ENCODE data around the gene RXFP2. TPM values are rescaled to one million over a fixed set of nuclear protein-coding genes. Genes with fewer than 3 reads are reported as not detected.

RXFP2 gene
- total RNA-seq (2014; rRNA removed; shearing (Covaris generic); ENCODE audit: low replicate concordance): not detected in 2 replicates

DNA sequence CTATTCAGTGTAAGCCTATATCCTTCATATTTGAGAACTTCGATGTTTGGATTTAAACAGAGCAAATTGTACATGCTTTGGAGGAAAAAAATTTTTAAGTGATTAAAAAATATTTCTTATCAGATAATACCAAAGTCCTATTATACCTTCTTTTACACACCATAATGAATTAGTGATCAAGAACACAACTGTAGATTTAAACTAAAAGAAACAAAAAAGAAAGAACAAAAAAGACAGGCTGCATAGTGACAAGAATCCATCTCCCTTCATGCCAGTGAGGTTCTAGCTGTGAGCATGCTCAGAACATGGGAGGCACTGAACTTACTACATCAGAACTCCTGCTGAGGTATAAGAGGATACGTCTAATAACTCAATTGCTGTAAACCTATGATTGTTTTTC, at the start of gene RXFP2:
RXFP2 (plus strand) TSS at position 301 of the 400 bp plus-strand sequence; CDS start at position 388, 87 bp downstream.
- DNase-seq (ENCODE audit: low read depth): no peak
- in situ Hi-C loops (cut with HindIII; ENCODE audit: low pct_unique_long_range_greater_than_20kb, low sequenced_read_pairs): no loop called here

GRCh38 chr13:31697290-31697689, 42.0 kb upstream of the RXFP2 start:
- DNase-seq (ENCODE audit: low read depth): no peak
- in situ Hi-C loops (cut with HindIII; ENCODE audit: low pct_unique_long_range_greater_than_20kb, low sequenced_read_pairs): no loop called here

GRCh38 chr13:31699650-31700049, 39.7 kb upstream of the RXFP2 start:
- DNase-seq (ENCODE audit: low read depth): no peak
- in situ Hi-C loops (cut with HindIII; ENCODE audit: low pct_unique_long_range_greater_than_20kb, low sequenced_read_pairs): no loop called here

DNA sequence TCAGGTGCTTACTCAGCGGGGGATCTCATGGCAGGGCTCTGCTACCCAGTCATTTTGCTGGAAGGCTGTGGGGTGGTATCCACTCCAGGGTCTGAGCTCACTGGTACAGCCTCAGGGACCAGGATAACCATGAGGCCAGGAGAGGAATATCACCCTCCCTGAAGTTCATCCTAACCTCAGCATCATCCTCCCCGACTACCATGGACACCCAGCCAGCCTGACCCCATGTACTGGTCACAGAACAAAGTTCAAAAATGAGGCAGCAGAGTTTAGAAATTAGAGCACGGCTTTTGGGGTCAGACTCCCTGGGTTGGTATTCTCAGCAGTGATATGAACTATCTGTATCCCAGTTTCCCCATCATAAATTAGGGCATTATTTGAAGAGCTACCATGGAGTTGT, 35.5 kb upstream of the RXFP2 start:
- in situ Hi-C loops (cut with HindIII; ENCODE audit: low pct_unique_long_range_greater_than_20kb, low sequenced_read_pairs): no loop called here

DNA sequence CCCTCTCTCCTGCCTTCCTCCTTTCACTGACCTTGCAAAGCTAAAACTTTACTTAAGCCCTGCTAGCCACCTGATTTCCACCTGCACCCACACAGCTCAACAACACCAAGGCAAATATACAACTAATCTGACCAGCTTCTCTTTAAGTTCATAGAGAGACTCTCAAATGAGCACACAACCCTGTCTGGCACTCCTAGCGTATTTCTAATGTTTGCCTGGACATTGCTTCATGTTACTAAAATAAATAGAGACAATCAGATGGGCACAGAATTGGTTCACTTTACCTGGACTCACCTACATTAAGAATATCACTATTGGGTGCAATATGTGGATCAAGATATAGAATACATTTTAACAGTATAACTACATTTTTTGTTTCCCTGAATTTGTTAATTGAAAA, 33.2 kb upstream of the RXFP2 start:
- DNase-seq (ENCODE audit: low read depth): no peak
- in situ Hi-C loops (cut with HindIII; ENCODE audit: low pct_unique_long_range_greater_than_20kb, low sequenced_read_pairs): no loop called here

More for the DNA sequence above, 35.5 kb upstream of the RXFP2 start:
- no peak for DNase-seq (ENCODE audit: low read depth)

DNA sequence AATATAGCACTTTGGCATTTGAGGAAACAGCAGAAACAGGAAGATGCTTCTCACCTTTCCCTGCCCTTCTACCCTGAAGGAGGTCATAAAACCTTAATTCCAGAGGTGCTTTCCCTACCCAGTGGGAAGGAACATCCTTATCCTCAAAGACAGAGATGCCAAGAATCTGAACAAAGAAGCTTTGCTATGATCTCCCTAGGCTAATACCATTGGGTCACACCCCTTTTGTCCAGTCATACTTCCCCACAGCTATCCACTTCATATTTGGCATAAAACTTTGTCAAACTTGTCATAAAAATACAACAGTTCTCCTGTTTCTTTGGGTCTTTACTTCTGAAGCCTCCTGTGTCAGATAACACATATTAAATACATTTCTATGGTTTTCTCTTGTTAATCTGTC, 21.7 kb upstream of the RXFP2 start:
- in situ Hi-C loops (cut with HindIII; ENCODE audit: low pct_unique_long_range_greater_than_20kb, low sequenced_read_pairs): no loop called here
- DNase-seq (ENCODE audit: low read depth): no peak

DNA sequence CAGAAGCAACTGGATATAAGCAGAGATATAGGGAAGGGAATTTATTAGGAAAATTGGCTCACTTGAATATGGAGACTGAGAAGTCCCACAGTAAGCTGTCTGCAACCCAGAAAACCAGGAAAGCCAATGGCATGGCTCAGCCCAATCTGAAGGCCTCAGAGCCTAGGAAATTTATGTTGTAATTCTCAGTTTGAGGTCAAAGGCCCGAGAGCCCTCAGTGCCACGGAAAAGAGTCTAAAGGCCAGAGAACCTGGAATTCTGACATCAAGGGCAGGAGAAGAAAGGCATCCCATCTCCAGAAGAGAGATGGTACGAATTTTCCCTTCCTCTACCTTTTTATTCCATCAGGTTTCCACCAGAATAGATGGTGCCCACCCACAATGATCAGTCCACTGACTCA, 20.1 kb upstream of the RXFP2 start:
- no peak for DNase-seq (ENCODE audit: low read depth)
- in situ Hi-C loops (cut with HindIII; ENCODE audit: low pct_unique_long_range_greater_than_20kb, low sequenced_read_pairs): no loop called here

DNA sequence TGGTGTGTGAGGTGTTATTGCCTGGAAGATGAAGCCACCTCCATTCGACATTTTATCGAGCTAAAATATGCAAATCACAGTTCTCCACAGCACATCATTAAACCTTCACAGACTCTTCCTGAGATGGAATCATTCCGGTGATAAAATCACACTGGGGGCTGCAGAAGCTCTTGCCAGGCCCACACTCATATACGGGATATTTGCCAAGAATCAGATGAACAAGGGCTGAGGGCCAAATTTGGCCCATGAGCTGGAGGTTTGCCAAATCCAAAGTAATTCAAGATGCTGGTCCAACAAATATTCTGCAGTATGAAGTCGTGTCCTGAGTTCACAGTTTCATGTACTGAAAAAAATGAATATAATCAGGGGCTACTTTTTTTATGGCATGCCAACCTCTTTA, 16.7 kb upstream of the RXFP2 start:
- no peak for DNase-seq (ENCODE audit: low read depth)
- in situ Hi-C loops (cut with HindIII; ENCODE audit: low pct_unique_long_range_greater_than_20kb, low sequenced_read_pairs): no loop called here

DNA sequence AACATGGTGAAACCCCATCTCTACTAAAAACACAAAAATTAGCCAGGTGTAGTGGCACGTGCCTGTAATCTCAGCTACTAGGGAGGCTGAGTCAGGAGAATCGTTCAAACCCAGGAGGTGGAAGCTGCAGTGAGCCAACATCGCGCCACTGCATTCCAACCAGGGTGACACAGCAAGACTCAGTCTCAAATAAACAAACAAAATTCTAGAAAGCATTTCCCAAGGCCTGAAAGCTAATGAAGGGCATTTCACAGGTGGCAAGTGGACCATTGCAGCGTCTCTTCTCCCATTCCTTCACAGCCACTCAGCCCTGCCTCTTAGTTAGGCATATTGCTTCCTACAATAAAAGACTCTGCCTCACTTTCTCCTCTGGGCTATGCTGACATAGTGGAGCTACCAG, 13.5 kb upstream of the RXFP2 start:
- in situ Hi-C loops (cut with HindIII; ENCODE audit: low pct_unique_long_range_greater_than_20kb, low sequenced_read_pairs): no loop called here
- peak; percentile 75 for DNase-seq (ENCODE audit: low read depth)

- in situ Hi-C loops (cut with HindIII; ENCODE audit: low pct_unique_long_range_greater_than_20kb, low sequenced_read_pairs): no loop called here
- no peak for DNase-seq (ENCODE audit: low read depth)
Measured at GRCh38 chr13:31731921-31732320, 7.4 kb upstream of the RXFP2 start.

DNA sequence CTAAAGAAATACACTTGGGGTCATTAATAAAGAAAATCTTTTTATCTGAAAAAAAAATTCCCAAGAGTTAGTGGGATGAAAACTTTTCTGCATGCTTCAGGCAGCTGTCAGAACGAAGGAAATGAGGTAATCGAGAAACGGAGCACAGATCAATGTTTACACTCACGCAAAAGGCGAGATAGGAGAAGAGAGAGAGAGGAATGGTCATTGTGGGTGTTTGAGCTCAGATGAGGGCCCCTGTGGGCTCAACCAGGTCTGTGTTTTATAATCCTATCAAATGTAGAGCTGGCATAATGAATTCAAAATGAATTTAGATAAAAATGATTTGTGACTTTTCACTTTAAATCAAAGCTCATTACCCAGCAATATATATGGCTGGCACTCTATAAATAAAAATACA, 6.3 kb upstream of the RXFP2 start:
- no peak for DNase-seq (ENCODE audit: low read depth)
- in situ Hi-C loops (cut with HindIII; ENCODE audit: low pct_unique_long_range_greater_than_20kb, low sequenced_read_pairs): no loop called here

DNA sequence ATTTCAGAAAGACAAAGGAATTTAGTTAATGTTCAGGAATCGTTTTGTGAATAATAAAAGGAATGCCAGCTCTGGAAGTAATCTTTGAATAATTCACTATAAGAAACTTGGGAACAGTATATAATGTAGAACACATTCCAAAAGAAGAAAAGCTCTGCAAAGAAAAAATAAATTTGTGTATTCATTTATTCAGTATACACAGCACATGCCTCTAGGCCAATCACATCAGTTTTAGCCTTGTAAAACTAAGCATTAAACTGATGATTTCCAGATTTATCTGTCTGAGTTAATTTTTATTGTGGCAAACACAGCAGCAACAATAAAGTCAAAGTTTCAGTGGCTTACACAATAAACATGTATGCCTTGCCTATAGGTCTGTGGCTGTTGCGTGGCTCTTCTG, 5.7 kb upstream of the RXFP2 start:
- DNase-seq (ENCODE audit: low read depth): no peak
- in situ Hi-C loops (cut with HindIII; ENCODE audit: low pct_unique_long_range_greater_than_20kb, low sequenced_read_pairs): no loop called here

DNA sequence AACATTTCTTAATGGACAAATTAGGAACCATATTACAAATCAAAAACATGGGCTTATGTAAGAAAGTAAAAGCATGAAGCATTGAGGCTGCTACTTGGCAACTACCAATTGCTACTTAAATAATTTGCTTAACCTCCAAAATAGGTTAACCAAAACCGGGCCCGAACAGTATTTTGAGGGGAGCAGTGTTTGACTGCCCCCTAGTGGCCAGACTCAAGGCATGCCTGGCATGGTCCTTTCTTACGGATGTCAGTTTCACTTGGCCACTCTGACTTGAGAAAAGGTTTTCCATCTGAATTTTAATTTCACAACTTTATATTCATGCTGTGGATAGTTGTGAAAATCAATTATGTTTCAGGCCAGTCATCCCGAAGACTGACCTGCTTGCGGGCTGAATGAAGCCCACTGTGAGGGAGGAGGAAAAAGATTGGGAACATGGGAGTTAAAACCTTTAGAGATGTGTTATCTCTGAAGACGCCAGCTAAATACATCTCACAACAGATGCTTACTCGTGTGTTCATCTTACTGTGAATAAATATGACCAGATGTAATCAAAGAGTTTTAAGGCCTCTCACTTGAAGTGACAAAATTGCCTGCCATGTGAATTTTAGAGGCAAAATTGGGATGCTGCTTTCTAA, 2.9 kb downstream of the RXFP2 start:
- DNase-seq (ENCODE audit: low read depth): peak; percentile 30
- in situ Hi-C loops (cut with HindIII; ENCODE audit: low pct_unique_long_range_greater_than_20kb, low sequenced_read_pairs): no loop called here

- DNase-seq (ENCODE audit: low read depth): no peak
- in situ Hi-C loops (cut with HindIII; ENCODE audit: low pct_unique_long_range_greater_than_20kb, low sequenced_read_pairs): no loop called here
Measured at GRCh38 chr13:31747291-31747690, 8.0 kb downstream of the RXFP2 start.

DNA sequence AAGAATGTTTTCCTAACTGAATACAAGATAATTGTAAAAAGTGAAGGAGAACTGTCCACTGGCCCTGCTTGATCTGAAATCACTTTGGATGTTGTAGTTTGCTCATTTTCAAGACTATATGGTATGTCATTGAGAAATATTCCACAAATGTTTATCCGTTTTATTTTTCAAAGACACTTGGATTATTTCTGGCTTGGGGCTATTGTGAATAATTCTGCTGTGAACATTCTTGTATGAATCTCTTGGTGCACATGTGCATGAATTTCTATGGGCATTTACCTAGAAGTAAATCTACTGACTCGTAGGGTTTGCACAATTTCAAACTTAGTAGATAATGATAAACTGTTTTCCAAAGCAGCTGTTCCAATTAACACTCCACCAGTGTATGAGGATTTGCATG, 8.6 kb downstream of the RXFP2 start:
- in situ Hi-C loops (cut with HindIII; ENCODE audit: low pct_unique_long_range_greater_than_20kb, low sequenced_read_pairs): no loop called here
- no peak for DNase-seq (ENCODE audit: low read depth)

GRCh38 chr13:31749929-31750328, 10.6 kb downstream of the RXFP2 start:
- in situ Hi-C loops (cut with HindIII; ENCODE audit: low pct_unique_long_range_greater_than_20kb, low sequenced_read_pairs): no loop called here
- DNase-seq (ENCODE audit: low read depth): no peak

DNA sequence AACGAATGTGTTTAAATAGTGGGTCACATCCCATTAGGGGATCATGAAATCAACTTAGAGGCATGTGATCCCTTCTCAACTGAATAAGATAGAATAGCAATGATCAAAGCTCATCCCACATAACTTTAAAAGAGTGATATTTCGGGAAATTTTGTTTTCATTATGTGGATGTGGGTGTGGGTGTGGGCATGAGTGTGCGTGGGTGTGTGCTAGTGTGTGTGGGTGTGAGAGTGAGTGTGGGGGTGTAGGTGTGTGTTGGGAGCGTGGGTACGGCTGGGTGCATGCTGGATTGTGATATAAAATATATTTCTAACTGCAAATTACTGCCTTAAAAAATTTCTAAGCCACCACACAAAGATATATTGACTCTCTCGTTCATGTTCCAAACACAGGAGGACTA, 15.9 kb downstream of the RXFP2 start:
- no peak for DNase-seq (ENCODE audit: low read depth)
- in situ Hi-C loops (cut with HindIII; ENCODE audit: low pct_unique_long_range_greater_than_20kb, low sequenced_read_pairs): no loop called here

GRCh38 chr13:31755803-31756212, 16.5 kb downstream of the RXFP2 start:
- DNase-seq (ENCODE audit: low read depth): peak; percentile 14
- in situ Hi-C loops (cut with HindIII; ENCODE audit: low pct_unique_long_range_greater_than_20kb, low sequenced_read_pairs): no loop called here

DNA sequence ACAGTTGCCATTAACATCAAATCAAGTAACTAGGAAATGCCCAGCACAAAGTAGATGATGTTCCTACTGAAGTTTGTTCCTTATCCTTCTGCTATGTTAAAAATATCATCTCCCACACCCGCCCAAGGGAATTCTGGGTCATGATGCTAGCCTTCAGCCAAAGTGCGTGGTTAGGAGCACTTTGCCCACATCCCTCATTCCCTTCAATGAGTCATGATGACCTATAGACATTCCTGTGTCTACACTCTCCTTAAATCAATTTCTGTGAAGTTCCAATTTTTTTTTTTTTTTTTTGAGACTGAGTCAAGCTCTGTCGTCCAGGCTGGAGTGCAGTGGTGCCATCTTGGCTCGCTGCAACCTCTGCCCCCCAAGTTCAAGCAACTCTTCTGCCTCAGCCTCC, 17.0 kb downstream of the RXFP2 start:
- DNase-seq (ENCODE audit: low read depth): peak; percentile 48
- in situ Hi-C loops (cut with HindIII; ENCODE audit: low pct_unique_long_range_greater_than_20kb, low sequenced_read_pairs): no loop called here

- DNase-seq (ENCODE audit: low read depth): no peak
- in situ Hi-C loops (cut with HindIII; ENCODE audit: low pct_unique_long_range_greater_than_20kb, low sequenced_read_pairs): no loop called here
Measured at GRCh38 chr13:31761951-31762350, 22.6 kb downstream of the RXFP2 start.

- in situ Hi-C loops (cut with HindIII; ENCODE audit: low pct_unique_long_range_greater_than_20kb, low sequenced_read_pairs): no loop called here
Measured at GRCh38 chr13:31764556-31764955, 25.2 kb downstream of the RXFP2 start.

More at GRCh38 chr13:31764556-31764955, 25.2 kb downstream of the RXFP2 start:
- no peak for DNase-seq (ENCODE audit: low read depth)

All from Caki2 (cell line).